Stimulated activated naive CD4-positive, alpha-beta T cell (primary cell): ENCODE results near the gene CACNG1.
"Not testable (repeated sequence)": the region's sequence is repeated elsewhere in the genome, so short reads cannot be mapped to it uniquely, and the experiment has no call there.

Experiments used
- DNase-seq, 6 experiments: peaks; one replicate each; lab custom pipeline; 2025; lab: John Stamatoyannopoulos, UW

CACNG1 gene

GRCh38 chr17:67079491-67079890 is 35.1 kb downstream of the CACNG1 start:
- DNase-seq, result no peak

- DNase-seq, result no peak
Measured at GRCh38 chr17:67080804-67081203, 36.5 kb downstream of the CACNG1 start.

GRCh38 chr17:67082107-67082506 is 37.8 kb downstream of the CACNG1 start:
- peak in 3 of 6 experiments; percentile 54 to 66 (median 65) for DNase-seq

DNA sequence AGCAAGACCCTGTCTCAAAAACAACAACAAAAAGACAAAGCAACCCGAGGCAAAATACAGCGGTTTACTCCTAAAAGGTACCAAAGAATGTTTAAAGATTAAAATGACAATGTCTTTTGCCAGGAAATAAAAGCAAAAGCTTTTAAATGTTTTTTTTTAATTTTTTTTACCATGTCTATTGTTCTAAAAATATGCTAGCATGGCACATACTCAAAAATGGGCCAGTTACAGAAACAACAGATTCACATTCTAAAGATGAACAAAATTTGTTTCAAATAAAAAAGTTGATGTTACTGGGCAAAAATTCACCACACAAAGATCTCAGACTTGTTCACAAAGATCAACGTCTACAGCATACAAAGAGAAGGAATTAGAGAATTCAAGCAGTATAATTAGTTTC is 41.1 kb downstream of the CACNG1 start:
- DNase-seq, result no peak

DNA sequence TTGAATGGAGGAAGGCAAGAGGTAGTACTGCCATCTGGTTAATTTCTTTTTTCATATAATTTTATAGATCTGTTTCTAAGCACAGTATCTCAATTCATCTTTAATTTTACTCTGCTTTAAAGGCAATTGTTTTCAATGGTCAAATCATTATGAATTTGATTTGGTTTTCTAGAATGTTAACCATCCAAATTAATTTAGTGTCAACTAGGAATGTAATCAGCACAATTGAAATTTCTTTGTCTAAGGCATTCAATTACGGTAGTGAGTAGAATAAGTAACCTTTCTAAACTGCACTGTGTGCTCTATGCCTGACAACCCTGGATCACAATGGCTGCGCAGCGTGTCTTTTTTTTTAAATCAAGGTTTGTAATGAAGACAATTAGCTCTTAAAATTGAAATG is 44.3 kb downstream of the CACNG1 start:
- DNase-seq, result no peak

DNA sequence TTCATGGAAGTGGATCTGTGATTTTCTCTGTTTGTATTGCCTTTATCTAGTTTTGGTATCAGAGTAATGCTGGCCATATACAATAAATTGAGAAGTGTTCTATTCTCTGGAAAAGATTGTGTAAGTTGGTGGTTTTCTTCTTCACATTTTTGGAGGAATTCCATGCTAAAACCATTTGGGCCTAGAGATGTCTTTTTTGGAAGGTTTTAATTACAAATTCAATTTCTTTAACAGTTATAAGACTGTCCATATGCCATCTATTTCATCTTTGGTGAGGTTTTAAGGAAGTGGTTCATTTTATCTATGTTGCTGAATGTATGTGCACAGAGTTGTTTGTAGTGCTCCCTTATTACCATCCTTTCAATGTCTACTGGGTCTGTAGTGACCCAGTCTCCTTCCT is 46.0 kb downstream of the CACNG1 start:
- no peak for DNase-seq

DNA sequence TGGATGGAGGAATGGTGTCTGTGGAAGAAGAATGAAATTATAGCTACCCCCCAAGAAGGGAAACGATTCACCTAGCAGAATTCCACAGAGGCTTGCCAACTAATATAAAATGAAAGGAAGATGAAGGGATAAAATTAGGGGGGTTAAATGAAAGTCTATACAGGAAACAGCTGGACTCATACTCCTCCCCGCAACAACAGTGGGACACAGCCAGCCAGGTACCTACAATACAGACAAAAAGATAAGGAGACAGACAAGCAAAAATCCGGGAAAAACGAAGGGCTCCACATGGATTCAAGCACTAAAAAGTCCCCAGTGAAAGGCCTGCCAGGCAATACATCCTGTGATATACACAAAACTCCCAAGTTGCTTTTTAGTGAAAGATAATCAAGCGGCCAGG is 47.9 kb downstream of the CACNG1 start:
- no peak for DNase-seq

GRCh38 chr17:67092710-67093109 is 48.4 kb downstream of the CACNG1 start:
- DNase-seq, result not testable (repeated sequence)

DNA sequence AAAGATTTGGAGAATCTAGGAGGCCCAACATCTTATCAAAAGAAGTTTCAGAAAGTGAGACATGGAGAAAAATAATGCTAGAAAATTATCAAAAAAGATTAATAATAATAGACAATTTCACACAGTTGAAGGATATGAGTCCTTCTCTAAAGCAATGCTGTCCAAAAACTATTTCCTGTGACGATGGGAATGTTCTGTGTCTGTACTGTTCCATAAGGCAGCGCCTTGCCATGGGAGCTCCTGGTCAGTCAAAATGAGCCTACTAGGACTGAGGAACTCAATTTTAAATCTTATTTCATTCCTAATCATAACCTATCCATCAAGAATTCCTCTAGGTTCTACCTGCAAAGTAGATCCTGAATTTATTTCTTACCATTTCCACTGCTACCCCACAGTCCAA is 49.0 kb downstream of the CACNG1 start:
- no peak for DNase-seq

DNA sequence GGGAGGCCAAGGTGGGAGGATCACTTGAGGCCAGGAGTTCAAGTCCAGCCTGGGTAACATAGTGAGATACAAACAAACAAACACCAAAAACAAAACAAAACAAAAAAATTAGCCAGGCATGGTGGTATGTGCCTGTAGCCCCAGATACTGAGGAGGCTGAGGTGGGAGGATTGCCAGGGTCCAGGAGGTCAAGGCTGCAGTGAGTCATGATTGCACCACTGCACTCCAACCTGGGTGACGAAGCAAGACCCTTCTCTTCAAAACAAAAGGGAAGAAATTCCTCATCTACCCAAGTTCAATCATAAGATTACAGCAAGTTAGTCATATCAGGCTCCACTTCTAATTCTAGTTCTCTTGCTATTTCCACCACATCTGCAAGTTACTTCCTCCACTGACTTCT is 50.9 kb downstream of the CACNG1 start:
- not testable (repeated sequence) for DNase-seq

DNA sequence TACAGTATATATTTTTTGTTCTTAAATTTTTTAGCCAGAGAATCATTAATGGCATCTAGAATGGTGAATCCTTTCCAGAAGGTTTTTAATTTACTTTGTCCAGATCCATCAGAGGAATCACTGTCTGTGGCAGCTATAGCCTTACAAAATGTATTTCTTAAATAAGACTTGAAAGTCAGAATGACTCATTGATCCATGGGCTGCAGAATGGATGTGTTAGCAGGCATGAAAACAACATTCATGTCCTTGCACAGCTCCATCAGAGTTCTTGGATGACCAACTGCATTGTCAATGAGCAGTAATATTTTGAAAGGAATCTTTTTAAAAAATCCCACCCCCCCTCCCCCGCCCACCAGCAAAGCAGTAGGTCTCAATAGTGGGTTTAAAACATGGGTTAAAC is 51.4 kb downstream of the CACNG1 start:
- DNase-seq, result no peak

DNA sequence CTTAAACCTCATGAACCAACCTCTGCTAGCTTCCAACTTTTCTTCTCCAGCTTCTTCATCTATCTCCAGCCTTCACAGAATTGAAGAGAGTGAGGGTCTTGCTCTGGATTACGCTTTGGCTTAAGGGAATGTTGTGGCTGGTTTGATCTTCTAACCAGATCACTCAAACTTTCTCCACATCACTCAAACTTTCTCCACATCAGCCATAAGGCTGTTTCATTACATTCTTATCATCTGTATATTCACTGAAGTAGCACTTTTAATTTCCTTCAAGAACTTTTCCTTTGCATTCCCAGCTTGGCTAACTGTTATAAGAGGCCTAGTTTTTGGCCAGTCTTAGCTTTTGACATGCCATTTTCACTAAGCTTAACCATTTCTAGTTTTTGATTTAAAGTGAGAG is 52.3 kb downstream of the CACNG1 start:
- no peak for DNase-seq

DNA sequence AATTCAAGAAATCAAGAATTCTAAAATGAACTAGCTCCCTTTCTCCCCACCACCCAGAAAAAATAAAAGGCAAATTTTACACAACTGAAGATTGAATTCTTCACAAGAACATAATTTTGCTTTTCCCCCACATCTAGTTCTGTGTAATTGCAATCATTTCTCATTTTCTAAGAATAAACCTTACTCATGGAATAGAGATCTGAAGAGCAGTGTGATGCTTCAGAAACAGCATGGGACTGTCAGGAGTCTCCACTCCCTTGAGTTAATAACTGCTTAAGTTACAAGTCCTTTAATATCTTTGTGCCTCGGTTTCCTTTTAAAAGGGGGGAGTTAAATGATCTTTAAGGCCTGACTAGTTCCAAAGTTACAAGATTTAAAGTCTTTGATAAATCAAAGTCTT is 53.7 kb downstream of the CACNG1 start:
- DNase-seq, result no peak

DNA sequence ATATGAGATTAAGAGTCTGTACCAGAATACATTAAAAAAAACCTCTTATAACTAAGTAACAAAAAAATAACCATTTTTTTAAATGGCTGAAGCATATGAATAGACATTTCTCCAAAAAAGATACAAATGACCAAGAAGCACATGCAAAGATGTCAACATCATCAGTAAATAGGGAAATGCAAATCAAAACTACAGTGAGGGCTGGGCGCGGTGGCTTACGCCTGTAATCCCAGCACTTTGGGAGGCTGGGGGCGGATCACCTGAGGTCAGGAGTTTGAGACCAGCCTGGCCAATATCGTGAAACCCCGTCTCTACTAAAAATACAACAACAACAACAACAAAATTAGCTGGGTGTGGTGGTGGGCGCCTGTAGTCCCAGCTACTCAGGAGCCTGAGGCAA is 60.3 kb downstream of the CACNG1 start:
- DNase-seq, result not testable (repeated sequence)

- DNase-seq, result no peak
Measured at GRCh38 chr17:67105213-67105612, 60.9 kb downstream of the CACNG1 start.
